Subcutaneous abdominal adipose tissue (tissue), 5 donors: ENCODE data around the gene TARS2.

Experiments used
- H3K27ac ChIP-seq: one replicate; pipeline ENCODE4 v1.7.0; 2013; ENCODE audit warnings: low read depth, mild to moderate bottlenecking, inconsistent platforms, low read length, moderate library complexity
- H3K27me3 ChIP-seq, 5 donors: one replicate each; pipeline ENCODE4 v1.7.0; 2013; ENCODE audit warnings: low read length in 5 of 5, inconsistent platforms in 1 of 5; ENCODE audit not compliant: control insufficient read depth in 5 of 5, insufficient read depth in 4 of 5
- H3K36me3 ChIP-seq, 5 donors: one replicate each; pipeline ENCODE4 v1.7.0; 2013; ENCODE audit warnings: low read length in 5 of 5; ENCODE audit not compliant: control insufficient read depth in 5 of 5, insufficient read depth in 5 of 5
- H3K4me1 ChIP-seq, 5 donors: one replicate each; pipeline ENCODE4 v1.7.0; 2013; ENCODE audit warnings: low read length in 5 of 5, mild to moderate bottlenecking in 3 of 5, moderate library complexity in 1 of 5; ENCODE audit not compliant: control insufficient read depth in 5 of 5, insufficient read depth in 5 of 5
- H3K4me3 ChIP-seq, 5 donors: one replicate each; pipeline ENCODE4 v1.7.0; 2013; ENCODE audit warnings: low read length in 5 of 5, low read depth in 1 of 5
- H3K9ac ChIP-seq, 5 donors: one replicate each; pipeline ENCODE4 v1.7.0; 2013; ENCODE audit warnings: low read length in 5 of 5, mild to moderate bottlenecking in 4 of 5, moderate library complexity in 3 of 5
- H3K9me3 ChIP-seq, 5 donors: one replicate each; pipeline ENCODE4 v1.7.0; 2013; ENCODE audit warnings: low read length in 5 of 5; ENCODE audit not compliant: control insufficient read depth in 5 of 5
- donor health status: healthy.
- donor health status: healthy.
- donor health status: healthy.
- donor health status: healthy.
- donor health status: healthy.

The TARS2 gene

GRCh38 chr1:150546294-150546937 is 59.2 kb downstream of the TARS2 start:
- no peaks in the 10 kb centered on the region for H3K36me3 ChIP-seq
- peaks cover 3 to 37% (median 33%) of the 10 kb centered on the region in 5 donors for H3K4me1 ChIP-seq
- no peak overlapping the region for H3K9ac ChIP-seq
- H3K9me3 ChIP-seq = no peaks in the 10 kb centered on the region
- H3K4me3 ChIP-seq = no peak overlapping the region
- no peak overlapping the region for H3K27ac ChIP-seq
- no peaks in the 10 kb centered on the region for H3K27me3 ChIP-seq

- Histone ChIP-seq H3K27me3 (no peaks in the 10 kb centered on the region), H3K4me1 (peaks cover 8 to 56% (median 51%) of the 10 kb centered on the region in 5 donors), H3K36me3 (peaks cover 0 to 1% (median 0%) of the 10 kb centered on the region in 5 donors), H3K4me3 (peak overlapping the region; percentile 43 to 70 (median 61)), H3K9me3 (no peaks in the 10 kb centered on the region), H3K9ac (peak overlapping the region in 3 of 5 donors; percentile 0 to 77 (median 62)), H3K27ac (peak overlapping the region; percentile 67)
Observed at GRCh38 chr1:150548324-150548631, 61.1 kb downstream of the TARS2 start.

DNA sequence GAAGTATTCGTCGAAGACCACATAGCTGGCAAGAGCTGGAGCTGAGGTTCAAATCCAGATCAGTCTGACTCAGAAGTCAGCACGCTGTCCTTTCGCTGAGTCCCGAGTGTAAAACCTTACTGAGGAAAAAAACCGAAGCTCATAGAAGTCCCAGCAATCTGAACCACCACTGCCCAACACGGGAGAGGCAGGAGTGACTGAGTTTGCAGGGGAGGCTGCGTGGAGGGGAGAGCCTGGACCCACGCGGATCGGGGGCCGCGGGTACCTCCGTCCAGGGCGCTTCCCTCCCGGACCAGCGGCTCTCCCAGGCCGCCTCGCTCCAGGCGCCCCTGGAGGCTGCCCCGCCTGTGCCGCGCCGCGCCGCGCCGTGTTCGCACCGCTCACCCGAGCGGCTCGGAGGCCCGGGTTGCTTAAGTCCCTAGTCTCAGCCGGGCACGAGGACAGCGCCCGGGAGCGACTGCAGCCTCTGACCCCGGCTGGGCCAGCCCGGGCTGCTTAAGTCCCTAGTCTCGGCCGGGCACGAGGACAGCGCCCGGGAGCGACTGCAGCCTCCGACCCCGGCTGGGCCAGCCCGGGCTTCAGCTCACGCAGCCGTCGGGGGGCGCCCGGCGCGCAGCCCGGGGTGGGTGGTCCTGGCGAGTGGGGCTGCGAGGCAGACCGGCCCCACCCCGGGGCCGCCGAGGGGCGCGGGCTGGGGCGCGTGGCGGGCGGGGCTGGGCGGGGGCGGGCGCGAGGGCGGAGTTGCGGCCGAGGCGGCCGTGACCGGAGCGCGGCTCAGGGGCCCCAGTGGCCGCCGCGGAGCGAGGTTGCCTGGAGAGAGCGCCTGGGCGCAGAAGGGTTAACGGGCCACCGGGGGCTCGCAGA is 61.6 kb downstream of the TARS2 start, which contains the start of gene ADAMTSL4:
TSS of gene ADAMTSL4 (plus strand) at position 777 of the 864 bp plus-strand sequence. CDS start 2,881 bp downstream, outside the sequence.
- peak within 1 kb of the TSS; percentile 85 for H3K27ac ChIP-seq
- peak within 1 kb of the TSS; percentile 59 to 70 (median 69) for H3K4me3 ChIP-seq
- H3K27me3 ChIP-seq = no peaks in the 10 kb centered on the region
- no peaks in the 10 kb centered on the region for H3K9me3 ChIP-seq
- H3K36me3 ChIP-seq = peaks cover 0 to 2% (median 0%) of the 10 kb centered on the region in 5 donors
- H3K4me1 ChIP-seq = peaks cover 8 to 59% (median 52%) of the 10 kb centered on the region in 5 donors
- peak within 1 kb of the TSS in 4 of 5 donors; percentile 56 to 81 (median 75) for H3K9ac ChIP-seq

GRCh38 chr1:150549496-150550221 is 62.4 kb downstream of the TARS2 start:
- Histone ChIP-seq H3K9me3 (no peaks in the 10 kb centered on the region), H3K4me3 (peak overlapping the region; percentile 58 to 70 (median 59)), H3K36me3 (peaks cover 0 to 5% (median 1%) of the 10 kb centered on the region in 5 donors), H3K4me1 (peaks cover 8 to 55% (median 50%) of the 10 kb centered on the region in 5 donors), H3K9ac (peak overlapping the region in 4 of 5 donors; percentile 56 to 81 (median 75)), H3K27me3 (no peaks in the 10 kb centered on the region), H3K27ac (peak overlapping the region; percentile 85)

DNA sequence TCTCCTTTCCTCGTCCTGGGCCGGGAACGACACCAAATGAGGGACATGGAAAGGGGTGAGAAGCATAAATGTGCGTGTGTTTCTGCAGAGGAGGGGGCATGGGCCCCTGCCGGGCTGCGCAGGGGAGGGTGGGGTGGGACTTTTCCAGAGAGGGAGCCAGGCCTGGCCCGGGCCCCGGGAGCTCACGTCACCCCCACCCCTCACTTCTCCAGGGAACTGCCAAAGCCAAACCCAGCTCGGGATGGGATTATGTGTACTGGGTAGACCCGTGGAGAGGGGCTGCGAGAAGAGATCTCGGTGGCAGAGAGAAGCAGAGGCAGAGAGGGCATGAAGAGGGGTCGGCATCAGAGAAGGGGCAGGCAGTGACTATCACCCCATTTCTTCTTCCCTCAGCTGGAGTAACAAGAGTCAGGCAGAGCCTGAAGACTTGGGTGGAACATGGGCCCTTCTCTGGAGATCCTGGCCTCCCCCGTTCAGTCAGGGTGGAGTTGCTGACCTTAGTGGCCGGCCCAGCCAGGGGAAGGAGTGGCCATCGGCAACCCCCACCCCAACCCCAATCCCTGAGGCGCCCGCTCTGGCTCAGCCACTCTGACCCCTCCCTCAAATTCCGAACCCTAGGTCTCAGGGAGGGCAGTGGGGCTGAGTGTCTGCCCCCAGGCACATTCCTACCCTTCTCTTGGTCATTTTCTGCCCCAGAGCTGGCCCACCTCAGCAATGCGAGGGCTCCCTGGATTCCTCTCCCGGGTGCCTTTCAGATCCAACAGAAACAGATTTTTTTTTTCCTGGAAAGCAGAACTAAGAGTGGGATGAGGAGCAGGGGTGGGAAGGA is 63.2 kb downstream of the TARS2 start:
- H3K27me3 ChIP-seq = no peaks in the 10 kb centered on the region
- H3K4me3 ChIP-seq = peak overlapping the region; percentile 58 to 70 (median 59)
- H3K4me1 ChIP-seq = peaks cover 8 to 55% (median 50%) of the 10 kb centered on the region in 5 donors
- no peaks in the 10 kb centered on the region for H3K9me3 ChIP-seq
- peak overlapping the region in 4 of 5 donors; percentile 56 to 81 (median 75) for H3K9ac ChIP-seq
- peak overlapping the region; percentile 85 for H3K27ac ChIP-seq
- peaks cover 0 to 9% (median 6%) of the 10 kb centered on the region in 5 donors for H3K36me3 ChIP-seq

GRCh38 chr1:150551051-150551783 is 64.0 kb downstream of the TARS2 start:
- Histone ChIP-seq H3K9ac (peak overlapping the region in 3 of 5 donors; percentile 26 to 79 (median 41)), H3K27ac (peak overlapping the region; percentile 85), H3K36me3 (peaks cover 0 to 17% (median 14%) of the 10 kb centered on the region in 5 donors), H3K4me1 (peaks cover 8 to 55% (median 50%) of the 10 kb centered on the region in 5 donors), H3K9me3 (no peaks in the 10 kb centered on the region), H3K4me3 (peak overlapping the region in 3 of 5 donors; percentile 40 to 69 (median 58)), H3K27me3 (no peaks in the 10 kb centered on the region)

DNA sequence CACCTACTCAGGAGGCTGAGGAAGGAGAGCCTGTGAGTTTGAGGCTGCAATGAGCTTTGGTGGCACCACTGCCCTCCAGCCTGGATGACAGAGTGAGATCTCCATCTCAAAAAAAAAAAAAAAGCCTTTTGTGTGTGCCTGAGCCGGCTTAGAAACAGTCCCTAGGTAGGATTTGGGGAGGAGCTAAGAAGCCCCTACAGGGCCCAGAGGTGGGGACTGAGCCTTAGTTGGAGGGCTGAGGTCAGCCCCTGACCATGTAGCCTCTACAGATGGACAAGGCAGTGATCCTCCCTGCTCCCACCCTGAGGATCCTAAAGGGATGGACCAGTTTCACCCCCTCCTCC is 64.5 kb downstream of the TARS2 start:
- Histone ChIP-seq H3K27ac (peak overlapping the region; percentile 85), H3K36me3 (peaks cover 0 to 22% (median 17%) of the 10 kb centered on the region in 5 donors), H3K9me3 (no peaks in the 10 kb centered on the region), H3K4me1 (peaks cover 8 to 55% (median 50%) of the 10 kb centered on the region in 5 donors), H3K27me3 (no peaks in the 10 kb centered on the region), H3K9ac (peak overlapping the region in 2 of 5 donors; percentile 8 to 41), H3K4me3 (peak overlapping the region in 3 of 5 donors; percentile 11 to 69 (median 26))

DNA sequence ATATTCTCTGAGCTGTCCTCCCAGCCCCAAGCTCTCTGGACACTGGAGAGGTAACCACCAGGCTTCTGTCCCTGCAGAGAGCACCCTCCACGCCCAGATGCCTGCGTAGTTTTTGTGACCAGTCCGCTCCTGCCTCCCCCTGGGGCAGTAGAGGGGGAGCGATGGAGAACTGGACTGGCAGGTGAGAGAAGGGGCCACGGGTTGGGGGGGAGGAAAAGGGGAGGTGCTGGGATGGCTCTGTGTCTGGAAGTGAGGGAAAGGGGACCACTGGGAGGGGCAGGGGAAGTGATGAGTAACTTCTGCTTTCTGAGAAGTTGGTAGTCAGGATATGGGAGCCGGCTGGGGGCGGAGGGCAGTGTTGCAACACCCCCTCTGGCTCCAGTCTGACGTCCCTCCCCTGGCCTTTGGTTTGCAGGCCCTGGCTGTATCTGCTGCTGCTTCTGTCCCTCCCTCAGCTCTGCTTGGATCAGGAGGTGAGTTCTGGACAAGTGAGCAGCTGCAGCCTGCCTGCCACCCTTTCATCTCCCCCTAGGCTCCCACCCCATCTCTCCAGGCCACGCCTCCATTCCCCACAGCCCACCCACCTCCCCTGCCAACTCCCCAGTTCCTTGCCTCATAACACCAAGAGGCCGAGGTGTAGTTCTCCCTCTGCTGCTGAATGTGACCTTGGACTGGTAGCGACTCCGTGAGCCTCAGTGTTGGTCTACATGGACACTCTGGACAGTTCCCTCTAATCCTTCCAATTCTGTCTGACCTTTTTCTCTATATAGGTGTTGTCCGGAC is 65.1 kb downstream of the TARS2 start:
- Histone ChIP-seq H3K36me3 (peaks cover 0 to 25% (median 19%) of the 10 kb centered on the region in 5 donors), H3K27me3 (no peaks in the 10 kb centered on the region), H3K27ac (peak overlapping the region; percentile 85), H3K4me1 (peaks cover 11 to 55% (median 50%) of the 10 kb centered on the region in 5 donors), H3K9me3 (no peaks in the 10 kb centered on the region), H3K4me3 (peak overlapping the region in 4 of 5 donors; percentile 11 to 69 (median 25)), H3K9ac (peak overlapping the region in 3 of 5 donors; percentile 41 to 45 (median 44))
